Liver (tissue), 9 donors: ENCODE results near the gene MAP3K5. TPM values are rescaled to one million over a fixed set of nuclear protein-coding genes. Genes with fewer than 3 reads are reported as not detected.

Source experiments
- DNase-seq: peaks from one replicate; pipeline ENCODE4 v3.0.0-alpha.2; 2017; ENCODE audit warnings: low spot score
- H3K27ac ChIP-seq, 2 donors: one replicate each; pipeline ENCODE4 v1.7.0; 2013; ENCODE audit warnings: inconsistent platforms in 2 of 2, low read length in 2 of 2, control low read depth in 1 of 2, low read depth in 1 of 2, mild to moderate bottlenecking in 1 of 2
- H3K27me3 ChIP-seq, 4 donors: one replicate each; pipeline versions ENCODE4 v1.6.1 to v1.7.0; 2013; ENCODE audit warnings: low read length in 3 of 4, inconsistent platforms in 1 of 4, mild to moderate bottlenecking in 1 of 4, moderate library complexity in 1 of 4; ENCODE audit not compliant: control insufficient read depth in 4 of 4, insufficient read depth in 4 of 4
- H3K36me3 ChIP-seq, 4 donors: one replicate each; pipeline versions ENCODE4 v1.6.1 to v1.7.0; 2013; ENCODE audit warnings: low read length in 3 of 4, mild to moderate bottlenecking in 3 of 4, low read depth in 1 of 4, moderate library complexity in 1 of 4; ENCODE audit not compliant: control insufficient read depth in 4 of 4, insufficient read depth in 3 of 4
- H3K4me1 ChIP-seq, 4 donors: one replicate each; pipeline versions ENCODE4 v1.6.1 to v1.7.0; 2013; ENCODE audit warnings: low read length in 3 of 4, mild to moderate bottlenecking in 3 of 4, moderate library complexity in 1 of 4; ENCODE audit not compliant: control insufficient read depth in 4 of 4, insufficient read depth in 4 of 4
- H3K4me3 ChIP-seq, 3 donors: one replicate each; pipeline versions ENCODE4 v1.6.1 to v1.7.0; 2013; ENCODE audit warnings: low read length in 3 of 3, control low read depth in 1 of 3, low read depth in 1 of 3, mild to moderate bottlenecking in 1 of 3
- H3K9ac ChIP-seq, 2 donors: one replicate each; pipeline ENCODE4 v1.7.0; 2013; ENCODE audit warnings: low read length in 2 of 2, mild to moderate bottlenecking in 2 of 2, moderate library complexity in 2 of 2, control low read depth in 1 of 2, low read depth in 1 of 2
- H3K9me3 ChIP-seq, 4 donors: one replicate each; pipeline versions ENCODE4 v1.6.1 to v1.7.0; 2013; ENCODE audit warnings: low read length in 3 of 4; ENCODE audit not compliant: control insufficient read depth in 4 of 4
- EGR1 ChIP-seq, 2 donors: IDR thresholded peaks; 2 replicates each; pipeline ENCODE4 v1.6.1; 2016 to 2018; ENCODE audit warnings: antibody characterized with exemption in 2 of 2, low read depth in 2 of 2
- FOXA2 ChIP-seq: IDR thresholded peaks from 2 replicates; pipeline ENCODE4 v1.6.1; 2016; ENCODE audit warnings: antibody characterized with exemption
- GABPA ChIP-seq, 2 donors: IDR thresholded peaks in 1 of 2; conservative IDR thresholded peaks in 1 of 2; 2 replicates each; pipeline ENCODE4 v1.6.1; 2016; ENCODE audit warnings: antibody characterized with exemption in 2 of 2, mild to moderate bottlenecking in 1 of 2, moderate library complexity in 1 of 2
- HNF4A ChIP-seq, 2 donors: conservative IDR thresholded peaks; 2 replicates each; pipeline ENCODE4 v1.6.1; 2016; ENCODE audit warnings: antibody characterized with exemption in 2 of 2, mild to moderate bottlenecking in 2 of 2
- HNF4G ChIP-seq: IDR thresholded peaks from 2 replicates; pipeline ENCODE4 v1.6.1; 2016; ENCODE audit warnings: antibody characterized with exemption
- NR2F2 ChIP-seq: IDR thresholded peaks from 2 replicates; pipeline ENCODE4 v1.6.1; 2016; ENCODE audit warnings: antibody characterized with exemption
- RAD21 ChIP-seq, 2 donors: IDR thresholded peaks; 2 replicates each; pipeline ENCODE4 v1.6.1; 2016; ENCODE audit warnings: antibody characterized with exemption in 2 of 2, mild to moderate bottlenecking in 2 of 2
- SP1 ChIP-seq: IDR thresholded peaks from 2 replicates; pipeline ENCODE4 v1.6.1; 2018; ENCODE audit warnings: antibody characterized with exemption, mild to moderate bottlenecking
- YY1 ChIP-seq: IDR thresholded peaks from 2 replicates; pipeline ENCODE4 v1.6.1; 2016; ENCODE audit warnings: antibody characterized with exemption, mild to moderate bottlenecking
- WGBS: extraction: QIAGEN DNeasy Blood & Tissue Kit; methylation state at CpG from one replicate; pipeline ENCODE4 v1.1.7; 2013; 5-methylcytosine and 5-hydroxymethylcytosine counted together
- polyA plus RNA-seq, 2 donors: library from polyadenylated mRNA; stranded (reverse) in 1 of 2; unstranded in 1 of 2; fragments of 200-250 nt in 1 of 2; fragments of >200 nt in 1 of 2; fragmentation: Nextera tagmentation in 1 of 2; extraction: Ambion mirVana in 1 of 2; gene quantifications; one replicate each; pipeline versions ENCODE4 v1.2.1 to v1.2.3, GENCODE V29; 2013 to 2015
- total RNA-seq, 2 donors: library from RNA; depleted of rRNA; stranded (reverse); fragments of >200 nt; gene quantifications; one replicate each; pipeline ENCODE4 v1.2.3, GENCODE V29; 2014
- TF ChIP-seq, protein P1 (sequence below): fragments of 150-350 bp; IDR thresholded peaks from 2 replicates; pipeline ENCODE4 v1.5.1; 2017; ENCODE audit warnings: improper control_type of control experiment, low read depth, low read length; ENCODE audit not compliant: missing input control
- TF ChIP-seq, protein P2 (sequence below): IDR thresholded peaks from 2 replicates; pipeline ENCODE4 v1.6.1; 2016; ENCODE audit warnings: antibody characterized with exemption
- TF ChIP-seq, protein P3 (sequence below): IDR thresholded peaks from 2 replicates; pipeline ENCODE4 v1.6.1; 2016; ENCODE audit warnings: antibody characterized with exemption
- TF ChIP-seq, protein P4 (sequence below): IDR thresholded peaks from 2 replicates; pipeline ENCODE4 v1.6.1; 2016; ENCODE audit warnings: antibody characterized with exemption, mild to moderate bottlenecking
- donor health status: healthy.
- donor health status: healthy.
- donor health status: healthy.
- donor health status: healthy.
- donor health status: healthy.

MAP3K5 gene
- total and polyA plus RNA-seq, 4 donors: 2.9 to 18.0 (median 5.5) TPM

DNA sequence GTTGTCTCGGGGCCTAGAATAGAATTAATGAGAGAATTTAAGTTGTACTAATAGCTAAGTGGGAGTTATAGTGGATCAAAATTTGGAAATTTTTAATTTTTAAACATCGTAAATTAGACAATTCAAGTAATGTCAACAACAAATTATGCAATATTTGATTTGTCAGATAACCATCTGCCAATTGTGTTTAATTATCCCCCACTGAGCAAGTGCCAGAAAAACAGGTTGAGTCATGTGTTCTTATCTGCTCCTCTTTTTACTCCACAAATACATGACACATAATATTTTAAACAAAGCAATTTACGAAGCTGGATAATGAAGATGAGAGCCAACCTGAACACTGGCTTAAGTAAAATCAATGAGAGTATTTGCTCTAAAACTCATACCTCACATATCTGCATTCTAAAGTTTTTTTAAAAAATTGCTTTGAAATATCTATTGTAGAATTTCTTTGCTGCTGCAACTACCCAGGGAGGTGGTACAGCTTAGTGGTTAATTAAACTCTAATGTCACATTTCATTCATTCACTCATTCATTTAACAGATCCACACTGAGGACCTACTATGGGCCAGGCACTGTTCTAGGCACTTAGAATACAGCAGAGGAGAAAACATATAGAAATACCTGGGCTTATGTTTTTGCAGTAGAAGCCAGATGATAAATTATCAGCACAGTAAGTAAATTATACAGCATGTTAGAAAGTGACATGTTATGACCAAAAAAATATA, 184.9 kb downstream of the MAP3K5 start (continued):
- TF ChIP-seq, protein P1, sequence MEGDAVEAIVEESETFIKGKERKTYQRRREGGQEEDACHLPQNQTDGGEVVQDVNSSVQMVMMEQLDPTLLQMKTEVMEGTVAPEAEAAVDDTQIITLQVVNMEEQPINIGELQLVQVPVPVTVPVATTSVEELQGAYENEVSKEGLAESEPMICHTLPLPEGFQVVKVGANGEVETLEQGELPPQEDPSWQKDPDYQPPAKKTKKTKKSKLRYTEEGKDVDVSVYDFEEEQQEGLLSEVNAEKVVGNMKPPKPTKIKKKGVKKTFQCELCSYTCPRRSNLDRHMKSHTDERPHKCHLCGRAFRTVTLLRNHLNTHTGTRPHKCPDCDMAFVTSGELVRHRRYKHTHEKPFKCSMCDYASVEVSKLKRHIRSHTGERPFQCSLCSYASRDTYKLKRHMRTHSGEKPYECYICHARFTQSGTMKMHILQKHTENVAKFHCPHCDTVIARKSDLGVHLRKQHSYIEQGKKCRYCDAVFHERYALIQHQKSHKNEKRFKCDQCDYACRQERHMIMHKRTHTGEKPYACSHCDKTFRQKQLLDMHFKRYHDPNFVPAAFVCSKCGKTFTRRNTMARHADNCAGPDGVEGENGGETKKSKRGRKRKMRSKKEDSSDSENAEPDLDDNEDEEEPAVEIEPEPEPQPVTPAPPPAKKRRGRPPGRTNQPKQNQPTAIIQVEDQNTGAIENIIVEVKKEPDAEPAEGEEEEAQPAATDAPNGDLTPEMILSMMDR: no peak
- TF ChIP-seq HNF4G: no peak
- TF ChIP-seq GABPA (IDR thresholded peaks at IDR 0.05 in 1 of 2, conservative IDR thresholded peaks at IDR 0.05 in 1 of 2): no peak
- no peak for TF ChIP-seq SP1
- no peak for TF ChIP-seq RAD21 (IDR thresholded peaks at IDR 0.05)
- peak; percentile 71 for TF ChIP-seq FOXA2
- TF ChIP-seq, protein P2, sequence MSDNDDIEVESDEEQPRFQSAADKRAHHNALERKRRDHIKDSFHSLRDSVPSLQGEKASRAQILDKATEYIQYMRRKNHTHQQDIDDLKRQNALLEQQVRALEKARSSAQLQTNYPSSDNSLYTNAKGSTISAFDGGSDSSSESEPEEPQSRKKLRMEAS: no peak
- no peak for TF ChIP-seq EGR1 (IDR thresholded peaks at IDR 0.05; ENCODE audit: low read depth in 2 of 2)
- TF ChIP-seq, protein P3, sequence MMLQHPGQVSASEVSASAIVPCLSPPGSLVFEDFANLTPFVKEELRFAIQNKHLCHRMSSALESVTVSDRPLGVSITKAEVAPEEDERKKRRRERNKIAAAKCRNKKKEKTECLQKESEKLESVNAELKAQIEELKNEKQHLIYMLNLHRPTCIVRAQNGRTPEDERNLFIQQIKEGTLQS: no peak
- peak in 1 of 2 donors; percentile 20 for TF ChIP-seq HNF4A (conservative IDR thresholded peaks at IDR 0.05)
- TF ChIP-seq YY1: peak; percentile 14

DNA sequence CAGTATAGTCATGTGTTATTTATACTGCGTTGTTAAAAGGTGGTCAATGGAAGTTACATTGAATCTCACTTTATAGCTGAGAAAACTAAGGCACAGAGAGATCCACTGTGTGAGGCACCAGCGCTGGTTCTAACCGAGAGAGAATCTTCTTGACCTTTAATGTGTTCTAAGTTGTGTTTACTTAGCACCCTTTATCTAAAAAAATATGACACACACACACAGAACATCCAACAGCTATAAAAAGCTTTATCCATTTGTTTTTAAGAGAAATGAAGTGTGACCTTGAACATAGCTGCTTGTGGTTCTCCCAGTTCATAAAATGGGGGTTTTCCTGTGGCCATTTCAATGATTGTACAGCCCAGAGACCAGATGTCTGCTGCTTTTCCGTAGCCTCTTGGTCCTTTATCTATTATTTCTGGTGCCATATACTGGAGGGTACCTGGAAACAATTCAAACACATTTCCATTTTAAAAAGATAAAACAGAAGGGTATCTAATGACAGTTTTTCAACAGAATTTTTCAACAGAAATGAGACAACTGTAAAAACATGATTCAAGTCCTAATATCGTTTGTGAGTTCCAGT, 187.3 kb downstream of the MAP3K5 start:
- 74% methylated on average over 5 of the region's 5 CpGs for WGBS
- H3K9me3 ChIP-seq: no peaks in the 10 kb centered on the region
- H3K4me1 ChIP-seq: peaks cover under 1 to 14% (median 5%) of the 10 kb centered on the region in 4 donors
- no peaks in the 10 kb centered on the region for H3K27me3 ChIP-seq
- no peak overlapping the region for H3K4me3 ChIP-seq
- H3K27ac ChIP-seq: no peak overlapping the region
- TF ChIP-seq HNF4G (no peak), EGR1 (IDR thresholded peaks at IDR 0.05; ENCODE audit: low read depth in 2 of 2) (no peak), NR2F2 (peak; percentile 25)
- TF ChIP-seq, protein P4, sequence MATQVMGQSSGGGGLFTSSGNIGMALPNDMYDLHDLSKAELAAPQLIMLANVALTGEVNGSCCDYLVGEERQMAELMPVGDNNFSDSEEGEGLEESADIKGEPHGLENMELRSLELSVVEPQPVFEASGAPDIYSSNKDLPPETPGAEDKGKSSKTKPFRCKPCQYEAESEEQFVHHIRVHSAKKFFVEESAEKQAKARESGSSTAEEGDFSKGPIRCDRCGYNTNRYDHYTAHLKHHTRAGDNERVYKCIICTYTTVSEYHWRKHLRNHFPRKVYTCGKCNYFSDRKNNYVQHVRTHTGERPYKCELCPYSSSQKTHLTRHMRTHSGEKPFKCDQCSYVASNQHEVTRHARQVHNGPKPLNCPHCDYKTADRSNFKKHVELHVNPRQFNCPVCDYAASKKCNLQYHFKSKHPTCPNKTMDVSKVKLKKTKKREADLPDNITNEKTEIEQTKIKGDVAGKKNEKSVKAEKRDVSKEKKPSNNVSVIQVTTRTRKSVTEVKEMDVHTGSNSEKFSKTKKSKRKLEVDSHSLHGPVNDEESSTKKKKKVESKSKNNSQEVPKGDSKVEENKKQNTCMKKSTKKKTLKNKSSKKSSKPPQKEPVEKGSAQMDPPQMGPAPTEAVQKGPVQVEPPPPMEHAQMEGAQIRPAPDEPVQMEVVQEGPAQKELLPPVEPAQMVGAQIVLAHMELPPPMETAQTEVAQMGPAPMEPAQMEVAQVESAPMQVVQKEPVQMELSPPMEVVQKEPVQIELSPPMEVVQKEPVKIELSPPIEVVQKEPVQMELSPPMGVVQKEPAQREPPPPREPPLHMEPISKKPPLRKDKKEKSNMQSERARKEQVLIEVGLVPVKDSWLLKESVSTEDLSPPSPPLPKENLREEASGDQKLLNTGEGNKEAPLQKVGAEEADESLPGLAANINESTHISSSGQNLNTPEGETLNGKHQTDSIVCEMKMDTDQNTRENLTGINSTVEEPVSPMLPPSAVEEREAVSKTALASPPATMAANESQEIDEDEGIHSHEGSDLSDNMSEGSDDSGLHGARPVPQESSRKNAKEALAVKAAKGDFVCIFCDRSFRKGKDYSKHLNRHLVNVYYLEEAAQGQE: no peak
- peaks cover 0 to 3% (median 1%) of the 10 kb centered on the region in 4 donors for H3K36me3 ChIP-seq
- DNase-seq: no peak
- H3K9ac ChIP-seq: no peak overlapping the region

DNA sequence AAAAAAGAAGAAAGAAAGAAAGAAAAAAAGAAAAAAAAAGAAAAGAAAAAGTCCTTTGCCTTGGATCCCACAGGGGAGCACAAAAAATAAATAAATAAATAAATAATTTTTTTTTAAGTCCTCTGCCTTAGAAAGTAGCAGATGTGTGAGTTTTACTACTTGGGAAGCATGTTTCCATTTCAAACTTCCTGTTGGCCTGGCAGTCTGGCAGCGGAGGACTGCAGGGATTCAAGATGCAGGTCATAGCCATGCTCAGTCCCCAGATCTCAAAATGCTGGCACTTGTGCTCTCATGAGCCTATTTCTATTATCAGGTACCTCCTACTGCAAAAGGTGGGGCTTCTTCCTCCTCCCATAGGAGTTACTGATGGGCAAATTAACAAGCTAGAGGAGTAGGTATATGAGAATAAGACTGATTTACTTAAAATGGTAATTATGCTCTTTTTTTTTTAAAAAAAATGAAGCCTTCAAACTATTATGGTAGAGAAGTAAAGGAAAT, 187.9 kb downstream of the MAP3K5 start:
- Histone ChIP-seq H3K4me3 (no peak overlapping the region), H3K27ac (no peak overlapping the region), H3K9me3 (no peaks in the 10 kb centered on the region), H3K4me1 (peaks cover 0 to 14% (median 5%) of the 10 kb centered on the region in 4 donors), H3K27me3 (no peaks in the 10 kb centered on the region), H3K9ac (no peak overlapping the region), H3K36me3 (peaks cover 0 to 2% (median 0%) of the 10 kb centered on the region in 4 donors)
- DNase-seq: no peak
- WGBS: 89% methylated on average over 1 of the region's 1 CpG
- TF ChIP-seq, protein P1: no peak
